ENCODE results near the gene PCDH9.

DNA sequence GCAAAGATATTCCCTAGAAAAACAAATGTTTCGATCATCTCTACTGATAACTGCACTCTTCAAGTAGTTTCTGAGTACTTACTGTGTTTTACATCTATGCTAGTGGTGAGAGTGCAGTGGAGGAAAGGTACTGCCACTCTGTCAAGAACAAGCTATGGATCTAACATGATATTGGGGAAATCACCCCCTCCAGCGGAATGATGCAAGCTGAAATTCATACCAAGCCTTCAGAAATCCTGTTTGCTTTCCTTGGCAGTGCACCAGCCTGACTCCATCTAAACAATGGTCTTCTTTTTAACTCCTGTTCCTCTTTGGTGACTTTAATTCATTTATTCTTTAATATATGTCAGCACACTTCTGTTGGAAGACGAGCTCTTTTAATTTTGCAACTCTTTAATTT is 238.0 kb downstream of the PCDH9 start:
- TF ChIP-seq TAF1 (IDR thresholded peaks at IDR 0.05; ENCODE audit: borderline replicate concordance, low read depth, low read length) (no peak), POLR2AphosphoS5 (IDR thresholded peaks at IDR 0.05; ENCODE audit: low read depth, low read length) (no peak), POLR2A (IDR thresholded peaks at IDR 0.05; ENCODE audit: low read depth, low read length) (no peak)
